ENCODE data around the gene MED13L.

GRCh38 chr12:116294454-116295165, 17.1 kb upstream of the MED13L start:
- no peak for TF ChIP-seq CTCF (IDR thresholded peaks at IDR 0.05; ENCODE audit: borderline replicate concordance, extremely low read depth, low read length, poor library complexity, severe bottlenecking)
- no peak for TF ChIP-seq EZH2 (IDR thresholded peaks at IDR 0.05; ENCODE audit: borderline replicate concordance, low read depth, low read length, severe bottlenecking)

Measured in DND-41 (cell line).